Tibial nerve (tissue), 4 donors: Measurements from ENCODE around the gene CMTM5.

ENCODE experiments used
- CTCF ChIP-seq, 5 experiments: fragments of 200-600 bp in 3 of 5; fragments of 450-650 bp in 2 of 5; sonication (generic) in 3 of 5; IDR thresholded peaks; one replicate each; pipeline ENCODE4 v1.5.1; 2016 to 2019; ENCODE audit warnings: antibody characterized with exemption in 5 of 5, mild to moderate bottlenecking in 3 of 5, moderate library complexity in 2 of 5
- EP300 ChIP-seq, 2 donors: sonication (generic); formaldehyde crosslinking; IDR thresholded peaks; one replicate each; pipeline ENCODE4 v1.6.1; 2017; ENCODE audit warnings: antibody characterized with exemption in 2 of 2, mild to moderate bottlenecking in 1 of 2

DNA sequence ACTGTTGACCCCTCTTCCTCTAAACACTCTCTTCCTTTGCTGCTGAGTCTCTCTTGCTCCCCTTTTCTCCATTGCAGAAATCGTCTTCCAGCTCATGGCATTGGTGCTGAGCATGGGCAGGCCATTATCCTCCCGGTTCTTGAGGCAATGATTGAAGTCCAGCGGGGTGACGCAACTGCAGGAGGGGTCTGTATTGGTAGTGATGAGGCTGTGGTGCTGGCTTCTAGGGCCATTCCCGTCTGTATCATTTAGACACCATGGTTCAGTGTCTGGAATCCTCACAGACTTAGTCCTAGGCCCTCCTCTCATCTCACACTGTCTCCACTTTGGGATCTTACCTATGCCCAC, 23.4 kb upstream of the CMTM5 start:
- TF ChIP-seq CTCF (IDR thresholded peaks at IDR 0.05) = no peak
- TF ChIP-seq EP300 (IDR thresholded peaks at IDR 0.05) = no peak
